ENCODE data around the gene TIMM50.
A peak's percentile ranks its signal among the peaks of the same experiment; 100 is the strongest.

The TIMM50 gene

GRCh38 chr19:39500543-39500942 is 19.9 kb downstream of the TIMM50 start:
- no peak overlapping the region for H3K4me3 ChIP-seq (replicated peaks; ENCODE audit: low read depth, low read length)
- TF ChIP-seq CTCF (IDR thresholded peaks at IDR 0.05; ENCODE audit: low read depth, low read length, missing control alignments) = no peak
- no peak for DNase-seq (ENCODE audit: extremely low read depth, low read depth)

GRCh38 chr19:39501340-39501739 is 20.7 kb downstream of the TIMM50 start:
- H3K4me3 ChIP-seq (replicated peaks; ENCODE audit: low read depth, low read length) = no peak overlapping the region
- TF ChIP-seq CTCF (IDR thresholded peaks at IDR 0.05; ENCODE audit: low read depth, low read length, missing control alignments) = no peak
- no peak for DNase-seq (ENCODE audit: extremely low read depth, low read depth)

GRCh38 chr19:39502640-39503417 is 22.2 kb downstream of the TIMM50 start:
- peak; percentile 60 for TF ChIP-seq CTCF (IDR thresholded peaks at IDR 0.05; ENCODE audit: low read depth, low read length, missing control alignments)
- no peak overlapping the region for H3K4me3 ChIP-seq (replicated peaks; ENCODE audit: low read depth, low read length)
- DNase-seq (ENCODE audit: extremely low read depth, low read depth) = no peak

- no peak for TF ChIP-seq CTCF (IDR thresholded peaks at IDR 0.05; ENCODE audit: low read depth, low read length, missing control alignments)
- DNase-seq (ENCODE audit: extremely low read depth, low read depth) = no peak
- H3K4me3 ChIP-seq (replicated peaks; ENCODE audit: low read depth, low read length) = no peak overlapping the region
Observed at GRCh38 chr19:39506598-39506943, 25.9 kb downstream of the TIMM50 start.

- TF ChIP-seq CTCF (IDR thresholded peaks at IDR 0.05; ENCODE audit: low read depth, low read length, missing control alignments) = no peak
- no peak for DNase-seq (ENCODE audit: extremely low read depth, low read depth)
- peak overlapping the region; percentile 61 for H3K4me3 ChIP-seq (replicated peaks; ENCODE audit: low read depth, low read length)
Observed at GRCh38 chr19:39506944-39507714, 26.5 kb downstream of the TIMM50 start.

GRCh38 chr19:39507715-39508364 is 27.2 kb downstream of the TIMM50 start:
- no peak for TF ChIP-seq CTCF (IDR thresholded peaks at IDR 0.05; ENCODE audit: low read depth, low read length, missing control alignments)
- no peak for DNase-seq (ENCODE audit: extremely low read depth, low read depth)
- peak overlapping the region; percentile 61 for H3K4me3 ChIP-seq (replicated peaks; ENCODE audit: low read depth, low read length)
